Measurements from ENCODE around the gene CPT1C.

CPT1C gene

DNA sequence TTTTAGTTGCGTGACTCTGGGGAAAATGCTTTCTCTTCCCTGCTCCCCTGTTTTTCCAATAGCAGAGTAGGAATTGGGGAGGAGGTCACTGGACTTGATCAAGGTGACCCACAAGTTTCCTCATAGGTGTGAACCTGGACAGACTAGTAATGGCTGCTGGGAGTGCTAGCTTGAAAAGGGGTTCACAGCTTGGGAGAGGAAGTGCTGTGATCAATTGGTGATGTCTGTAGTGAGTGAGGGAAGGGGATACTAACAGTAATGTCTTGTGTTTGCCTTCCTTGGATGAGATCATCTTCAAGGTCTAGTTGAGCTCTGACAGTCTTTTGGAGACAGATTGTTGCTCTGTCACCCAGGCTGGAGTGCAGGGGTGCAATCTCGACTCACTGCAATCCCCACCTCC lies 23.4 kb upstream of the CPT1C start:
- FAIRE-seq (no peak), DNase-seq (ENCODE audit: insufficient read length, low spot score) (no peak)
- TF ChIP-seq, protein P1, sequence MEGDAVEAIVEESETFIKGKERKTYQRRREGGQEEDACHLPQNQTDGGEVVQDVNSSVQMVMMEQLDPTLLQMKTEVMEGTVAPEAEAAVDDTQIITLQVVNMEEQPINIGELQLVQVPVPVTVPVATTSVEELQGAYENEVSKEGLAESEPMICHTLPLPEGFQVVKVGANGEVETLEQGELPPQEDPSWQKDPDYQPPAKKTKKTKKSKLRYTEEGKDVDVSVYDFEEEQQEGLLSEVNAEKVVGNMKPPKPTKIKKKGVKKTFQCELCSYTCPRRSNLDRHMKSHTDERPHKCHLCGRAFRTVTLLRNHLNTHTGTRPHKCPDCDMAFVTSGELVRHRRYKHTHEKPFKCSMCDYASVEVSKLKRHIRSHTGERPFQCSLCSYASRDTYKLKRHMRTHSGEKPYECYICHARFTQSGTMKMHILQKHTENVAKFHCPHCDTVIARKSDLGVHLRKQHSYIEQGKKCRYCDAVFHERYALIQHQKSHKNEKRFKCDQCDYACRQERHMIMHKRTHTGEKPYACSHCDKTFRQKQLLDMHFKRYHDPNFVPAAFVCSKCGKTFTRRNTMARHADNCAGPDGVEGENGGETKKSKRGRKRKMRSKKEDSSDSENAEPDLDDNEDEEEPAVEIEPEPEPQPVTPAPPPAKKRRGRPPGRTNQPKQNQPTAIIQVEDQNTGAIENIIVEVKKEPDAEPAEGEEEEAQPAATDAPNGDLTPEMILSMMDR (IDR thresholded peaks at IDR 0.05; ENCODE audit: insufficient read depth, missing control alignments): no peak

DNA sequence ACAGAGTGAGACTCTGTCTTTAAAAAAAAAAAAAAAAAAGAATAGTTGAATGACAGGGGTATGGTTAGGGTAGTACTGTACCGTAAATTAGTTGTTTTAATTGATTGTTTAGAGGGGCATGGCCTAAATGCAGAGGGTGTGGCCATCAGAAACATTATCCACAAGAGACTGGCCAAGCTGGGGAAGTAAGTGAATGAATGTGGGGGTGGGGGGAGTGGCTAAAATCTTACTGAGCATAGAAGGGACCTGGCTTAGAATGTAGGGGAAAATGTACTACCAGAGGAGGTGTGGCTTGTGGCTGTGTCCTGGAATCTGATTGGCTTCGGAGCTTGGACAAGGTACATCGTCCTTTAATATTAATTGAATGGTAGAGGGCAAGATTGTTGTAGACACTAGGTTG lies 21.4 kb upstream of the CPT1C start:
- DNase-seq (ENCODE audit: insufficient read length, low spot score): no peak
- FAIRE-seq: no peak

DNA sequence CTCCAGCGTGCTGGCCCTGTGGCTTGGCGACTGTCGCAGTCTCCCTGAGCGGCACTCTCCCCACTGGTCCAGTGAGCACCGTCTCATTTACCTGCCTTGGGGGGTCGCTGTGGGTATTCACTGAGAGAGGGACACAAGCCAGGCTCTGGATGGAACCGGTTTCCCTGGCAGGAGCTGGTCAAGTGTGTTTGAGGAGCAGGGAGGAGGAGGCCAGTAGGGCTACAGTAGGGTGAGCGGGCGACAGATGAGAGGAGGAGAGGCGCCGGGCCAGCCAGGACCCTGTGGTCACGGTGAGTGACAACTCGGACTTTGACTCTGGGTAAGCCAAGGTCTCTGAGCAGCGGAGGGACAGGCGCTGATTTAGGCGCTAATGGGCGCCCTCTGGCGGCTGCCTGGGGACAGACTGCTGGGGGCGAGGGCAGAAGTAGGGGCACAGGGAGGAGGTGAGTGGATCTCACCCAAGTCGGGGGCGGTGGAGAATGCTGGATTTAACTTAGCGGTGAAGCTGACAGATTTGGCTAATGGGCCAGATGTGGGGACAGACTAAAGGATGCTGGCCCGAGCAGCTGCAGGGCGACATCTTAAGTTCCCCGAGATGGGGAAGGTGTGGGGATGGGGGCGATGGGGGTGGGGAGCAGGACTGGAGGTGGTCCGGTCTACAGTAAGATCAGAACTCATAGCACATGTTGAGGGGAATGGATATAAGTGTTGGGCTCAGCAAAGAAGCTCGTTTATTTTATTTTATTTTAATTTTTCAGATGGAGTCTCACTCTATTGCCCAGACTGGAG lies 18.6 kb upstream of the CPT1C start:
- DNase-seq (ENCODE audit: insufficient read length, low spot score) (peak; percentile 94), FAIRE-seq (no peak)
- TF ChIP-seq, protein P1 (IDR thresholded peaks at IDR 0.05; ENCODE audit: insufficient read depth, missing control alignments): peak; percentile 81

More for the DNA sequence above, 21.4 kb upstream of the CPT1C start:
- TF ChIP-seq, protein P1 (IDR thresholded peaks at IDR 0.05; ENCODE audit: insufficient read depth, missing control alignments): no peak

DNA sequence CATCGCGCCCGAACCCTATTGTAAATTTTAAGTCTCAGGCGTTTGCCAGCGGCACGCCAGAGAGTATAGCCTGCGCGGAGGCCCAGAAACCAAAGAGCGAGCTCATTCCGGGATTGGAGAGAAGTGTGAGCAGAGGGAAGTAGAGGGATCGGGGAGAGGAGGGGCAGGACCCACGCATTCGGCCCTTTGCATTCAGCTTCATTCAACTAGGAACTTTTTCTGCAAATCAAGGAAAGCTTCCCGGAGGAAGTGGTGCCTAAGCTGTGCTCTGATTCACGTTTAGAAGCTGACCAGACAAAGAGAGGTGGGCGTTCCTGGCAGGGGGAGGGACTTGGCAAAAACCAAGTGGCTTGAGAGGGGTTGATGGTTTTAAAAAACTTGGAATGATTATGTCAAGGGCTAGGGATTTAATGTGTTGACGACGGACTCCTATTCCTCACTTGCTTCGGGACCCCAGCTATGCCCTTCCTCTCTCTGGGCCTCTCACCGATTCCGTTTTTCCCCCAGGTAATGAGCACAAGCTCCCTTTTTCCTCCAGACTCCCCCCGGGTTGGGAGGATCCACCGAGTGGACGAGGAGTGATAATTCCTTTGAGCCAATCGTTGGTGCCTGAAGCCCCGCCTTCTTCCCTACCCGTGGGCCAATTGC lies 14.7 kb upstream of the CPT1C start:
- peak; percentile 86 for FAIRE-seq
- DNase-seq (ENCODE audit: insufficient read length, low spot score): no peak
- TF ChIP-seq, protein P1 (IDR thresholded peaks at IDR 0.05; ENCODE audit: insufficient read depth, missing control alignments): no peak

DNA sequence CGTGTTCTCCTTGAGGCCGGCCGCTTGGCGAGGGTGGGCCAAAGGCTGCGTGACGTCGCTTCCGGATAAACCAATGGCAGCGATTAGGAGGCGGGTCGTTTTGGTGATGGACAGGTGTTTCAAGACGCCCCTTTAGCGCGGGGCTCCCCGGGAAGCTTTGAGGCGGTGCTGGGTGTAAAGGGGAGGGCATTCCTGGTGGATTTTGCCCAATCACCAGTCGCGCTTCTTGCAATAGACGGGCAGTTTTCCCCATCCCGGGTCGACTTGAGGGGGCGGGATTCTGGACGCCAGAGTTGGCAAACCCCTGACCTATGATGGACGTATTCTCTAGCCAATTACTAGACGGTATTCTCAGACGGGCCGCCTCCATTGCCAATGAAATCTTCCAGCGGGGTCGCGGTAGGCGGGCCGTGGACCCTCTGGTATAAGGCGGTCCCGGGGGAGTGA lies 14.1 kb upstream of the CPT1C start:
- peak; percentile 91 for DNase-seq (ENCODE audit: insufficient read length, low spot score)
- TF ChIP-seq, protein P1 (IDR thresholded peaks at IDR 0.05; ENCODE audit: insufficient read depth, missing control alignments): no peak
- no peak for FAIRE-seq

DNA sequence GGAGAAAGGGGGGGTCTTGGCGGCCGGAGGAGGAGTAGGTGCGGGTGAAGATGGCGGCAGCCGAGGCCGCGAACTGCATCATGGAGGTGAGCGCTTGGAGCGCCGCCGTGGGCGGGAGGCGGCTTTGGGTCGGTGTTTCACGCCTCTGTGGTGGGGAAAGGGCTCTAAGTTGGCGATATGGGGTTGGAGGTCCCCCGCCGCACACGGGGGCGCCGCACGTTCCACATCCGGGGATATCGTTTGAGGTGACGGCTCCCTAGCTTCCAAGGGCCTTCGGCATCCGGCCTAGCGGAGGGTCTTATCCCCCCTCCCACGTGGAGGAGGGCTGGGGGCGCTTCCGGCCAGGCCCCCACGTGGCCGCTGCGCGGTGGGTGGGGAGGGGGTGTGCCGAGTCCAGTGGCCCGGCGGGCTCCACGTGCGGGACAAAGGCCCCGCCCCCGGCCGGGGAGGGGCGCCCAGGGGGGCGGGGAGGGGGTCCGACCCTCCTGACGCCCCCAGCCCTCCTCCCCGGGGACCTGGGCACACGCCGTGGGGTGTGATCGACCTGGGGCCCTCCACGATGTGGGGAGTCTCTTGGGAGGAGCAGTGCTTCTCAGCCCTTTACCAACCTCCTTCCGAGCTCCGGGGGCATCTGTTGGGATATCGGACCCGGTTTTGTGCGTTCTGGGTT lies 13.6 kb upstream of the CPT1C start, which contains the start of gene PRMT1:
Gene PRMT1 (plus strand): TSS at position 41 of the 670 bp plus-strand sequence. CDS start 10 bp downstream, at position 51.
- no peak for FAIRE-seq
- TF ChIP-seq, protein P1 (IDR thresholded peaks at IDR 0.05; ENCODE audit: insufficient read depth, missing control alignments): no peak
- DNase-seq (ENCODE audit: insufficient read length, low spot score): no peak
